ENCODE data around the gene MEGF11. TPM values are rescaled to one million over a fixed set of nuclear protein-coding genes. Genes with fewer than 3 reads are reported as not detected.

MEGF11 gene
- total and polyA plus RNA-seq, 9 donors = 0.04 to 11.4 (median 0.40) TPM; not detected in 2

DNA sequence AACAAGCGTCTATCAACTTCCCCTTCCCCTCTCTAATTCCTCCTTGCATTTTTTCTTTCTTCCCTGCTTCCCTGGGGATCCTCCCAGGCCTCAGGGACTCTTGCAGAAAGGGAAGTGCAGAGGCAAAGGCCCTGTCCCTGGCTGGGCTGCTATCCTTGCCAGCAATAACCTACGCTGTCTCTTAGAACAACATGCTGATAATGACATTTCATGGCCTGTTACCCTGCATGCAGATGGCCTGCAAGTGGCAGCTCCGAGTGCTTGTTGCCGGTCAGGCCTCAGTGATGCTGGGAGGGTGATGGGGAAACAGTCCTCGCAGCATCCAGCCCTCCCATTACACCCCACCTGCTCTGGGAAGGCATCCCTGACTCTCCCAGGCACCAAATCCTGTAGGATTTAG lies 216.7 kb downstream of the MEGF11 start:
- no peak overlapping the region for H3K4me3 ChIP-seq
- intact Hi-C loops (cut with DNase I) = no loop called here
- DNase-seq = no peak
- no peaks in the 10 kb centered on the region for H3K36me3 ChIP-seq
- TF ChIP-seq, protein P1, sequence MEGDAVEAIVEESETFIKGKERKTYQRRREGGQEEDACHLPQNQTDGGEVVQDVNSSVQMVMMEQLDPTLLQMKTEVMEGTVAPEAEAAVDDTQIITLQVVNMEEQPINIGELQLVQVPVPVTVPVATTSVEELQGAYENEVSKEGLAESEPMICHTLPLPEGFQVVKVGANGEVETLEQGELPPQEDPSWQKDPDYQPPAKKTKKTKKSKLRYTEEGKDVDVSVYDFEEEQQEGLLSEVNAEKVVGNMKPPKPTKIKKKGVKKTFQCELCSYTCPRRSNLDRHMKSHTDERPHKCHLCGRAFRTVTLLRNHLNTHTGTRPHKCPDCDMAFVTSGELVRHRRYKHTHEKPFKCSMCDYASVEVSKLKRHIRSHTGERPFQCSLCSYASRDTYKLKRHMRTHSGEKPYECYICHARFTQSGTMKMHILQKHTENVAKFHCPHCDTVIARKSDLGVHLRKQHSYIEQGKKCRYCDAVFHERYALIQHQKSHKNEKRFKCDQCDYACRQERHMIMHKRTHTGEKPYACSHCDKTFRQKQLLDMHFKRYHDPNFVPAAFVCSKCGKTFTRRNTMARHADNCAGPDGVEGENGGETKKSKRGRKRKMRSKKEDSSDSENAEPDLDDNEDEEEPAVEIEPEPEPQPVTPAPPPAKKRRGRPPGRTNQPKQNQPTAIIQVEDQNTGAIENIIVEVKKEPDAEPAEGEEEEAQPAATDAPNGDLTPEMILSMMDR (IDR thresholded peaks at IDR 0.05) = no peak
- TF ChIP-seq EP300 (IDR thresholded peaks at IDR 0.05) = no peak
- TF ChIP-seq POLR2A (IDR thresholded peaks at IDR 0.05) = no peak
- H3K9me3 ChIP-seq = no peaks in the 10 kb centered on the region
- no peaks in the 10 kb centered on the region for H3K27me3 ChIP-seq
- no peak overlapping the region for H3K27ac ChIP-seq
- H3K4me1 ChIP-seq (ENCODE audit: insufficient read depth) = no peaks in the 10 kb centered on the region
- WGBS, 3 donors = 59 to 67% (median 63%) methylated on average over 5 of the region's 5 CpGs

DNA sequence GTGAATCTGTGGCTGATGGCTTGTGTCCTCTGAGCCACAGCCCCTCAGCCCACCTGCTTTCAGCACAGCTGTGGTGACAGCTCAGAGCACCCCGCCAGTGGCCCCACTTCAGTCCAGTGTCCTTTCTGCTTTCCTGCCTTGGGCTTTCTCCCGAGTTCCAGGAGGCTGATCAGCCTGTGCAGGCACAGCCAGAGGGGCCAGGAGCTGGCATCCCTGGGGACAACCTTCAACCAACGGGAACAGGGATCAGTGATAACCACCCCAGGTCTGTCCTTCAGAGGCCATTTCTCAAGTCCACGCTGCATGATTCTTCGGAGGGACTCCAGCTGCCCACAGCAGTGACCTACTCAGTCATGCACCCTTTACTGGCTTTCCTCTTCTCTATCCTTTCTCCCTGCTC lies 217.6 kb downstream of the MEGF11 start:
- intact Hi-C loops (cut with DNase I) = no loop called here
- Histone ChIP-seq H3K27ac (no peak overlapping the region), H3K36me3 (no peaks in the 10 kb centered on the region), H3K4me1 (ENCODE audit: insufficient read depth) (no peaks in the 10 kb centered on the region), H3K27me3 (no peaks in the 10 kb centered on the region), H3K4me3 (no peak overlapping the region), H3K9me3 (no peaks in the 10 kb centered on the region)
- WGBS, 3 donors = 44 to 68% (median 51%) methylated on average over 5 of the region's 5 CpGs
- no peak for DNase-seq
- TF ChIP-seq EP300 (IDR thresholded peaks at IDR 0.05) (no peak), POLR2A (IDR thresholded peaks at IDR 0.05) (no peak)
- TF ChIP-seq, protein P1 (IDR thresholded peaks at IDR 0.05) = no peak

DNA sequence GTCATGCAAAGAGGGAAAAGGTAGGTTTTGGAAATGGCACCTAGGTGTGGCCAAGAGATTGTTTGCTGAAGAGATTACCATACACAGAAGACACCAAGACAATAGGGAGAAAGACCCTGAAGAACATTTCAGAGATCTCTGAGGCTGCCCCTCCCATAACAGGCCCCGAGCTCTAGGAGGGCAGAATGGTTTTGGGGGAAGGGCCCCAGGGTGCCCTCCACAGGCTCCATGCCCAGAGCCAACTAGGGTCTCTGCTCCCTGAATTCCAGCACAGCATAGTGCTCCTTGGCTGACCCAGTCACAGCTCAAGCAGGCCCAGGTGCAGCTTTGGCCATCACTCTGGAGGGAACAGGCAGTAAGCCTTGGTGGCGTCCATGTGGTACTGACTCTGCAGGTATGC lies 220.4 kb downstream of the MEGF11 start:
- TF ChIP-seq POLR2A (IDR thresholded peaks at IDR 0.05) (no peak), EP300 (IDR thresholded peaks at IDR 0.05) (no peak)
- TF ChIP-seq, protein P1 (IDR thresholded peaks at IDR 0.05) = no peak
- DNase-seq = no peak
- Histone ChIP-seq H3K27ac (no peak overlapping the region), H3K4me3 (no peak overlapping the region), H3K27me3 (no peaks in the 10 kb centered on the region), H3K4me1 (ENCODE audit: insufficient read depth) (no peaks in the 10 kb centered on the region), H3K9me3 (no peaks in the 10 kb centered on the region), H3K36me3 (no peaks in the 10 kb centered on the region)
- intact Hi-C loops (cut with DNase I) = no loop called here
- 89 to 97% (median 90%) methylated on average over 2 of the region's 2 CpGs for WGBS, 3 donors

DNA sequence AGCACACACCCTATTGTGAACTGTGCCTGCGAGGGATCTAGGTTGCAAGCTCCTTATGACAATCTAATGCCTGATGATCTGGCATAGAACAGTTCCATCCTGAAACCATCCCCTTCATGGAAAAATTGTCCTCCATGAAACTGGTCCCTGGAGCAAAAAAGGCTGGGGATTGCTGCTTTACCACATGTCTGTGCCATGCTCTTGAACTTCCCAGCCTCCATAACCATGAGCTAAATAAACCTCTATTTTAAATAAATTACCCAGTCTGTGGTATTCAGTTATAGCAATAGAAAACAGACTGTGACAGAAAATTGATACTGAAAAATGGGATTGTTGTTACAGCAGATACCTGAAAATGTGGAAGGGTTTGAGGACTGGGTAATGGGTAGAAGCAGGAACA lies 221.5 kb downstream of the MEGF11 start:
- H3K36me3 ChIP-seq = no peaks in the 10 kb centered on the region
- no peak for DNase-seq
- no peak for TF ChIP-seq POLR2A (IDR thresholded peaks at IDR 0.05)
- no peak for TF ChIP-seq EP300 (IDR thresholded peaks at IDR 0.05)
- TF ChIP-seq, protein P1 (IDR thresholded peaks at IDR 0.05) = no peak
- intact Hi-C loops (cut with DNase I) = no loop called here
- WGBS, 3 donors = 82 to 95% (median 93%) methylated on average over 1 of the region's 1 CpG
- H3K27ac ChIP-seq = no peak overlapping the region
- H3K9me3 ChIP-seq = no peaks in the 10 kb centered on the region
- H3K4me1 ChIP-seq (ENCODE audit: insufficient read depth) = no peaks in the 10 kb centered on the region
- H3K27me3 ChIP-seq = no peaks in the 10 kb centered on the region
- H3K4me3 ChIP-seq = no peak overlapping the region

DNA sequence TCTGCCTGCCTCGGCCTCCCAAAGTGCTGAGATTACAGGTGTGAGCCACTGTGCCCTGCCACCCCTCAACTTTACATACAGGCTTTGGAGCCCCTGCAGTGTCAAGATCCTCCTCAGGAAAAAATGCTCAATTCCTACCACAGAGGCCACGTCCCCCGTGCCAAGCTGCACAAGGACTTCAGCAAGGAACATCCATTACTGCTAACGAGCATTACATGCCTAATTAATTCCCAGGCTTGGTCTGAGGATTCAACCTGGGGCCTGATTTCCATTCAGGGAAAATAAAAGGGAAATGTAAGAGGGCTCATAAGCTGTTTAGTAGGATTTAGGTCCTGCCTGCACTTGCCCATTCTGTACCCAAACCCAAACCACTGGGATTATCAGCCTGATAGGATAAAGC lies 222.9 kb downstream of the MEGF11 start:
- H3K27me3 ChIP-seq = no peaks in the 10 kb centered on the region
- no peaks in the 10 kb centered on the region for H3K9me3 ChIP-seq
- intact Hi-C loops (cut with DNase I) = no loop called here

More for the DNA sequence above, 222.9 kb downstream of the MEGF11 start:
- no peak for TF ChIP-seq EP300 (IDR thresholded peaks at IDR 0.05)
- TF ChIP-seq, protein P1 (IDR thresholded peaks at IDR 0.05) = no peak
- no peak for TF ChIP-seq POLR2A (IDR thresholded peaks at IDR 0.05)
- WGBS, 3 donors = 57 to 68% (median 58%) methylated on average over 4 of the region's 4 CpGs
- H3K27ac ChIP-seq = no peak overlapping the region
- no peaks in the 10 kb centered on the region for H3K4me1 ChIP-seq (ENCODE audit: insufficient read depth)
- no peak overlapping the region for H3K4me3 ChIP-seq
- H3K36me3 ChIP-seq = no peaks in the 10 kb centered on the region
- no peak for DNase-seq
